ENCODE measurements around the gene SPINT2.
"Not testable (repeated sequence)": the region's sequence is repeated elsewhere in the genome, so short reads cannot be mapped to it uniquely, and the experiment has no call there.

The SPINT2 gene

DNA sequence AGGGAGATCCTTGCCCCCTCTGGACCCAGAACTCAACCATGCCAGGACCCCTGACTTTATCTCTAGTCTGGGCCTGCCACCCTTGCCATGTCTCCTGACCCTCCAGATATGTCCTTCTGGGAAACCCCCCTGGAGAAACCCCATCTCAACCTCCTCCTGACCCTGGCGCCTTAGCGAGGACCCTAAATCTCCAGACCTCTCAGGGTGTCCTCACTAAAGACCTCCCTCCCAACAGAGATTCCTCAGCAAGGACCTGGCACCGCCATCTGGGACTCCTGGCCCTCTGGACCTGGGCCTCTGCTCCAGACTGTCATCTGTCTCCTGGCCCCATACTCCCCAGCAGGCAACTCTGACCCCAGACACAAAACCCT, 56.6 kb downstream of the SPINT2 start:
- no peak for DNase-seq (ENCODE audit: low read depth, low spot score)

DNA sequence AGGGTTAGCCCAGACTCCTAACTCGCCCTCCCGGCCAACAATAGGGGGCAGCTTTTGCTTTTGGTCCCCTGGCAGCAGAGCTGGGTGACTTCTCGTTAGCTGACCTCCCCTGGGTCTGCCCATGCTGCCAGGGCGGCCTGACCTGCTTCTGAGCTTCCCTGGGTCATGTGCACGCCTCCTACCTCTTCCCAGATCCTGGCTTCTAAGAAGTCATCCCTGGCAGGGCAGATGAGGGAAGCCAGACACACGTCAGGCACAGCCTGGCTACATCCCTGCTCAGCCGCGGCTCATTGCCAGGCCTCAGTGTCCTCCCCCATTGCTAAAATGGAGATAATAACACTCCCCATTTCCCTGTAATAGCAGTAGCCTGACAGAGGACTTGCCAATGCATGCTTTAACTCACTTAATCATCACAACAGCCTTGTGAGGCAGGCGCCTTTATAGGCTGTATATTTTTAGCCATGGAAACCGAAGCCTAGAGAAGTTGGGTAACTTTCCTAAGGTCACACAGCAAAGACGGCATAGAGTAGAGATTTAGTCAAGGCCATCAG, 57.3 kb downstream of the SPINT2 start:
- no peak for DNase-seq (ENCODE audit: low read depth, low spot score)

DNA sequence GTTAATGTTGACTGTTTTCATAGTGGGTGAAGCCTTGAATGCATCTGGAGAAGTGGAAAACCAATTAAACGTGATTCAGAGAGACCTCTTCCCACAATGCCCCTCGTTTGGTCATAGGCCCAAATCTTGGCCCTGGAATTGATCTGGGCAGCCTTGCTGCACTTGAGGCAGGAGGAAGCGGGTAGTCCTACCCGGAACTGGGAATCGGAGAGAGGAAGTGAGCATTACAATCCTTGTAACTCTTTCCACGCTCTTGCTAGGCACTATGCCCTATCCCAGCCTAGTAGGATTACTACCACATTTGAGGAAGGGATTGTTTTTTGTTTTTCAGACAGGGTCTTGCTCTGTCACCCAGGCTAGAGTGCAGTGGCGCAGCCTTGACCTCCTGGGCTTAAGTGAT, 58.9 kb downstream of the SPINT2 start:
- no peak for DNase-seq (ENCODE audit: low read depth, low spot score)

DNA sequence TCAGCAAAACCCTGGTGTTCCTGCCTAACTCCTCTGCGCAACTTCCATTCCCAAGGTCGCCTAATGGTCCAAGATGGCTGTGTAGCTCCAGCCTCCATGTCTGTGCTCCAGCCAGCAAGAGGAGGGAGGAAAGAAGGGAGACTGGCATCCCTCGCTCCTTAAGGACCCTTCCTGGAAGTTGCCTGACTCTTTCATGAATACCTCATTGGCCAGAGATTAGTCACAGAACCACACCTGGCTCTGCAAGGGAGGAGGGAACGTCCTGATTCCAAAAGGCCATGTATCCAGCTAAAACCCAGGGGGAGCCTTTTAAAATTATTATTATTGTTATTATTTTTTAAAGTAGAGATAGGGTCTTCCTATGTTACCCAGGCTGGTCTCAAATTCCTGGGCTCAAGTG, 60.1 kb downstream of the SPINT2 start:
- no peak for DNase-seq (ENCODE audit: low read depth, low spot score)

DNA sequence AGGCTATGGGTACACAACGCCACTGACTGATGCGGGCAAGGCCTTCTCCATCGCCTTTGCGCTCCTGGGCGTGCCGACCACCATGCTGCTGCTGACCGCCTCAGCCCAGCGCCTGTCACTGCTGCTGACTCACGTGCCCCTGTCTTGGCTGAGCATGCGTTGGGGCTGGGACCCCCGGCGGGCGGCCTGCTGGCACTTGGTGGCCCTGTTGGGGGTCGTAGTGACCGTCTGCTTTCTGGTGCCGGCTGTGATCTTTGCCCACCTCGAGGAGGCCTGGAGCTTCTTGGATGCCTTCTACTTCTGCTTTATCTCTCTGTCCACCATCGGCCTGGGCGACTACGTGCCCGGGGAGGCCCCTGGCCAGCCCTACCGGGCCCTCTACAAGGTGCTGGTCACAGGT, 62.2 kb downstream of the SPINT2 start:
- no peak for DNase-seq (ENCODE audit: low read depth, low spot score)

DNA sequence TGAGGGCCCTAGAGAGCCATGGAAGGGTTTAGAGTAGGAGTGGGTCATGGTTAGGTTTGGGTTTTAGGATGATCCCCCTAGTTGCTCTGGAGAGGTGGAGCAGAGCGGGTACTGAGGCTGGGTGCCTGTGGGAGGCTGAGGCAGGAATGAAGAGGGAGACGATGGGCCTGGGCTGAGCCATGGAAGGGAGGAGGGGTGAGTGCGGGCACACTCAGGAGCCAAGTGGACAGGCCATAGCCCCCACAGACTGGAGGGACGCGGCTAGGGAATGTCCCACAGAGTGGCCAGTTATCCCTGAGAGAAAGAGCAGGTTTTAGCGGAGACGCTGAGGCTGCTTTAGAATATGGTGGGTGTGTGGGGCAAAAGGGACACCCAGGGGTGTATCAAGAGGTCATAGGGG, 65.3 kb downstream of the SPINT2 start:
- no peak for DNase-seq (ENCODE audit: low read depth, low spot score)

DNA sequence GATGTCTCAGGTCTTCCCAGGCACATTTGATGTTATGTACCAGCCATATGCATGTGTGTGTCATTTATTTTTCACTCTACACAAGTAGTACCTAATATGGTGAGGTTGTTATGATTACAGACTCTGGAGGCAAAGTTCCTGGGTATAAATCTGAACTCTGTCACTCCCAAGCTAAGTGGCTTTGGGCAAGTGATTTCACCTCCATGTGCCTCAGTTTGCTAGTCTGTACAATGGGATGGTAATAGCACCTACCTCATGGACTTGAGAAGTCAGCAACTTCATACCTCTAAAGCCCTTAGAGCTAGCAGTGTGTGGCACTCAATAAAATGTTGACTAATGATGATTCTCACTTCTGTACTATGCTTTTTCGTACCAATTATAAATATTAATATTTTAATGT, 67.4 kb downstream of the SPINT2 start:
- DNase-seq (ENCODE audit: low read depth, low spot score) = no peak

DNA sequence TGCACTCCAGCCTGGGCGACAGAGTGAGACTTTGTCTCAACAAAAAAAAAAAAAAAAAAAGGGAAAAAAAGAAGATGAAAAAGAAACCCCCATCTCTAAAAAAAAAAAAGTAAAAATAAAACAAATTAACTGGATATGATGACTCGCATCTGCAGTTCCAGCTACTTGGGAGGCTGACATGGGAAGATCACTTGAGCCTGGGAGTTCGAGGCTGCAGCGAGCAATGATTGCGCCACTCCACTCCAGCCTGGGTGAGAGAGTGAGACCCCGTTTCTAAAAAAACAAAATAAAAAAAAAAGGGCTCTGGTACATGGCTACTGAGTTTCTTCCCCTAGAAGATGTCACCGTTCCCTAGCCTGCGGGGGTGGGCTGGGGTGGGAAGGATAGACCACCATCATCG, 68.9 kb downstream of the SPINT2 start:
- DNase-seq (ENCODE audit: low read depth, low spot score) = no peak

DNA sequence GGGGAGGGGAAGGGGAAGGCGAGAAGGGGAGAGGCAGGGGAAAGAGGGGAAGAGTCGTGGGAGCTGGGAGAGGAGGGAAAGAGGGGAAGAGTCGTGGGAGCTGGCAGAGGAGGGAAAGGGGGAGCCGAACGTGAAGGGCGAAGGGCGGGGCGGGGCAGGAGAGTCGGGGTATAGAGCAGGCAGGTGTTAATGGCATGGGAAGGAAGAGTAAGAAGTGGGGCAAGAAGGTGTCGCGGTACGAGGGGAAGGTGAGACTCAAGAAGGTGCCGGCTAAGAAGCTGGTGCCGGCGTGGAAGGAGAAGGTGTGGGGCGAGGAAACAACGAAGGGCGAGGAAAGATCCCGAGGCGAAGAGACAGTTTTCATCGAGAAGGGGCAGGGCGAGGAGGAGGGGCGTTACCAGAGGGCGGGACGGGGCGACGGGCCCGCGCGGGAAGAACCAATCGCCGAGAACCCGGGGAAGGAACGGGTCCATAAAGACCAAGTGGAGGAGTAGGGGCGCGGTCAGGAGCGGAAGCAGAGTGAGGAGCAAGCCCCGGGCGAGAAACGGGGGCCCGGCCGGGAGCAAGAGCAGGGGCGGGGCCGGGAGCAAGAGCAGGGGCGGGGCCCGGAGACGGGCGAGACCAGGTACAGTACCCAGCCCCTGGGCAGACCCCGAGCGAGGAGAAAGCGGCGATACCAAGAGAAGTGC, 71.7 kb downstream of the SPINT2 start:
- peak; percentile 82 for DNase-seq (ENCODE audit: low read depth, low spot score)

DNA sequence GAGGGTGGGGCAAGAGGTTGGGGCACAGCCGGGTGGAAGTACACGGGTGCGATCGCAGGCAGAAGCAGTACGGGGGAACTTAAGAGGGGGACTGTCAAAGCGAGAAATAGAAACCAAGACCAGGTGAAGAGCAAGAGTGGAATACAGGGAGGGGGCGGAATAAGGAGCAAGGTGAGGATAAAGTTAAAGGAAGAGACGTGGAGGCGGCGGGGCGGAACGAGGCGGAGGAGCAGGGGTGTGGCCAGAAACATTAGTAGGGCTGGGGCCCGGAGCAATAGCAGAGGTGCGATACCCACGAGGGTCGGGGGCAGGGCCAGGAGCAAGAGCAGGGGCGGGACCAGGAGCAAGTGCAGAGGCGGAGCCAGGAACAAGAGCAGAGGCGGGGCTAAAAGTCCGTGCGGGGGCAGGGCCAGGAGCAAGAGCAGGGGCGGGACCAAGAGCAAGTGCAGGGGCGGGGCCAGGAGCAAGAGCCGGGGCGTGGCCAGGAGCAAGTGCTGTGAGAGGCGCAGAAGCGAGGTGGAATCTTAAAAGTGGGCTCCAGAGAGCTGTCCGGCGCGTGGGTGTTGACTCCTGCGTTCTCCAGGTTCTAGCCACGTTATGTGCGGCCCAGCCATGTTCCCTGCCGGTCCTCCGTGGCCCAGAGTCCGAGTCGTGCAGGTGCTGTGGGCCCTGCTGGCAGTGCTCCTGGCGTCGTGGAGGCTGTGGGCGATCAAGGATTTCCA, 72.4 kb downstream of the SPINT2 start:
- peak; percentile 62 for DNase-seq (ENCODE audit: low read depth, low spot score)

DNA sequence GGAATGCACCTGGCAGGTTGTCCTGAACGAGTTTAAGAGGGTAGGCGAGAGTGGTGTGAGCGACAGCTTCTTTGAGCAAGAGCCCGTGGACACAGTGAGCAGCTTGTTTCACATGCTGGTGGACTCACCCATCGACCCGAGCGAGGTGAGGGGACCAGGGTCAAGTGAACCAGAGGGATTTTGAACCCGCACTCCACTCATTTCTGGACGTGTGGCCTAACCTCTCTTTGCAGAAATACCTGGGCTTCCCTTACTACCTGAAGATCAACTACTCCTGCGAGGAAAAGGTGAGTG, 72.9 kb downstream of the SPINT2 start:
- no peak for DNase-seq (ENCODE audit: low read depth, low spot score)

DNA sequence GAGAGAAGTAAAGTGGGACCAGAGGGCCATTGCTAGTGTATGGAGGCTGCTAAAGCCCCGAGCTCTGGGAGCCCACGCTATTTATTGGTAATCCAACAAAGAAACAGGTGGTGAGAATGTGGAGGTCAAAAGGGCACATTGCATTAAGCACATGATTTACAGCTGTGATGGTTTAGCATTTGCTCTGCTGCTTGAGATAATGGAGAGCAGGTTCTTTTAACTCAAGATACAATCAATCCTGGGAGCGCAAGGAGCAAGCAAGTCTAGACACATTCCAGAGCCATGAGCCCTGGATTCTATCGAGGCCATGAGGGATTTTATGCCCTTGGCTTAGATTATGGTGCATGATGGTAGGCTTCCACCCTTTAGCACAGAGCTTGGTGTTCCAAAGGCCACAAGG, 74.6 kb downstream of the SPINT2 start:
- not testable (repeated sequence) for DNase-seq (ENCODE audit: low read depth, low spot score)

DNA sequence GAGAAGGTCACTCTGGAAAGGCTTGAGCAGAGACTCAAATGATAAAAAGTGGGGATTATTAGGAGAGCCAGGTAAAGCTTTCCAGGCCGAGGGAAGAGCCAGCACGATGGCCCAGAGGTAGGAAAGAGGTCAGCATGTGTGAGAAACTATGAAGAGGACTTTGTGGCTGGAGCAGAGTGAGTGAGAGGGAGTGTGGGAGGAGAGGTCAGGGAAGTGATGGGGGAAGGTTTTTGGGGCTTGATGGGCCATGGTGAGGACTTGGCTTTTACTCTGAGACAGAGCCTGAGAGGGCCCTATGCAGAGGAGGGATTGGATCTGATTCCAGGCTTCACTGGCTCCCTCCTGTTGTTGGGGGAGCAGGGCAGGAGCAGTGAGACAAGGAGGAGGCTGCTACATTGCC, 76.6 kb downstream of the SPINT2 start:
- no peak for DNase-seq (ENCODE audit: low read depth, low spot score)
